Liver (tissue), 9 donors: ENCODE measurements around the gene CCDC9B. TPM values are rescaled to one million over a fixed set of nuclear protein-coding genes. Genes with fewer than 3 reads are reported as not detected.

Source experiments
- DNase-seq: peaks from one replicate; pipeline ENCODE4 v3.0.0-alpha.2; 2017; ENCODE audit warnings: low spot score
- H3K27ac ChIP-seq, 2 donors: one replicate each; pipeline ENCODE4 v1.7.0; 2013; ENCODE audit warnings: inconsistent platforms in 2 of 2, low read length in 2 of 2, control low read depth in 1 of 2, low read depth in 1 of 2, mild to moderate bottlenecking in 1 of 2
- H3K27me3 ChIP-seq, 4 donors: one replicate each; pipeline versions ENCODE4 v1.6.1 to v1.7.0; 2013; ENCODE audit warnings: low read length in 3 of 4, inconsistent platforms in 1 of 4, mild to moderate bottlenecking in 1 of 4, moderate library complexity in 1 of 4; ENCODE audit not compliant: control insufficient read depth in 4 of 4, insufficient read depth in 4 of 4
- H3K36me3 ChIP-seq, 4 donors: one replicate each; pipeline versions ENCODE4 v1.6.1 to v1.7.0; 2013; ENCODE audit warnings: low read length in 3 of 4, mild to moderate bottlenecking in 3 of 4, low read depth in 1 of 4, moderate library complexity in 1 of 4; ENCODE audit not compliant: control insufficient read depth in 4 of 4, insufficient read depth in 3 of 4
- H3K4me1 ChIP-seq, 4 donors: one replicate each; pipeline versions ENCODE4 v1.6.1 to v1.7.0; 2013; ENCODE audit warnings: low read length in 3 of 4, mild to moderate bottlenecking in 3 of 4, moderate library complexity in 1 of 4; ENCODE audit not compliant: control insufficient read depth in 4 of 4, insufficient read depth in 4 of 4
- H3K4me3 ChIP-seq, 3 donors: one replicate each; pipeline versions ENCODE4 v1.6.1 to v1.7.0; 2013; ENCODE audit warnings: low read length in 3 of 3, control low read depth in 1 of 3, low read depth in 1 of 3, mild to moderate bottlenecking in 1 of 3
- H3K9ac ChIP-seq, 2 donors: one replicate each; pipeline ENCODE4 v1.7.0; 2013; ENCODE audit warnings: low read length in 2 of 2, mild to moderate bottlenecking in 2 of 2, moderate library complexity in 2 of 2, control low read depth in 1 of 2, low read depth in 1 of 2
- H3K9me3 ChIP-seq, 4 donors: one replicate each; pipeline versions ENCODE4 v1.6.1 to v1.7.0; 2013; ENCODE audit warnings: low read length in 3 of 4; ENCODE audit not compliant: control insufficient read depth in 4 of 4
- EGR1 ChIP-seq, 2 donors: IDR thresholded peaks; 2 replicates each; pipeline ENCODE4 v1.6.1; 2016 to 2018; ENCODE audit warnings: antibody characterized with exemption in 2 of 2, low read depth in 2 of 2
- FOXA1 ChIP-seq: IDR thresholded peaks from 2 replicates; pipeline ENCODE4 v1.6.1; 2016; ENCODE audit warnings: antibody characterized with exemption
- FOXA2 ChIP-seq: IDR thresholded peaks from 2 replicates; pipeline ENCODE4 v1.6.1; 2016; ENCODE audit warnings: antibody characterized with exemption
- GABPA ChIP-seq, 2 donors: IDR thresholded peaks in 1 of 2; conservative IDR thresholded peaks in 1 of 2; 2 replicates each; pipeline ENCODE4 v1.6.1; 2016; ENCODE audit warnings: antibody characterized with exemption in 2 of 2, mild to moderate bottlenecking in 1 of 2, moderate library complexity in 1 of 2
- HNF4A ChIP-seq, 2 donors: conservative IDR thresholded peaks; 2 replicates each; pipeline ENCODE4 v1.6.1; 2016; ENCODE audit warnings: antibody characterized with exemption in 2 of 2, mild to moderate bottlenecking in 2 of 2
- HNF4G ChIP-seq: IDR thresholded peaks from 2 replicates; pipeline ENCODE4 v1.6.1; 2016; ENCODE audit warnings: antibody characterized with exemption
- JUND ChIP-seq, 2 donors: IDR thresholded peaks; 2 replicates each; pipeline ENCODE4 v1.6.1; 2016; ENCODE audit warnings: antibody characterized with exemption in 2 of 2
- NR2F2 ChIP-seq: IDR thresholded peaks from 2 replicates; pipeline ENCODE4 v1.6.1; 2016; ENCODE audit warnings: antibody characterized with exemption
- RXRA ChIP-seq, 2 donors: IDR thresholded peaks; 2 replicates each; pipeline ENCODE4 v1.6.1; 2017 to 2018; ENCODE audit warnings: antibody characterized with exemption in 2 of 2, mild to moderate bottlenecking in 1 of 2
- SP1 ChIP-seq: IDR thresholded peaks from 2 replicates; pipeline ENCODE4 v1.6.1; 2018; ENCODE audit warnings: antibody characterized with exemption, mild to moderate bottlenecking
- TAF1 ChIP-seq: conservative IDR thresholded peaks from 2 replicates; pipeline ENCODE4 v1.6.1; 2016; ENCODE audit warnings: antibody characterized with exemption, mild to moderate bottlenecking
- YY1 ChIP-seq: IDR thresholded peaks from 2 replicates; pipeline ENCODE4 v1.6.1; 2016; ENCODE audit warnings: antibody characterized with exemption, mild to moderate bottlenecking
- WGBS: extraction: QIAGEN DNeasy Blood & Tissue Kit; methylation state at CpG from one replicate; pipeline ENCODE4 v1.1.7; 2013; 5-methylcytosine and 5-hydroxymethylcytosine counted together
- polyA plus RNA-seq, 2 donors: library from polyadenylated mRNA; stranded (reverse) in 1 of 2; unstranded in 1 of 2; fragments of 200-250 nt in 1 of 2; fragments of >200 nt in 1 of 2; fragmentation: Nextera tagmentation in 1 of 2; extraction: Ambion mirVana in 1 of 2; gene quantifications; one replicate each; pipeline versions ENCODE4 v1.2.1 to v1.2.3, GENCODE V29; 2013 to 2015
- total RNA-seq, 2 donors: library from RNA; depleted of rRNA; stranded (reverse); fragments of >200 nt; gene quantifications; one replicate each; pipeline ENCODE4 v1.2.3, GENCODE V29; 2014
- TF ChIP-seq, protein P1 (sequence below): IDR thresholded peaks from 2 replicates; pipeline ENCODE4 v1.6.1; 2016; ENCODE audit warnings: antibody characterized with exemption
- TF ChIP-seq, protein P2 (sequence below): IDR thresholded peaks from 2 replicates; pipeline ENCODE4 v1.6.1; 2016; ENCODE audit warnings: antibody characterized with exemption
- TF ChIP-seq, protein P3 (sequence below): fragments of 150-350 bp; IDR thresholded peaks from 2 replicates; pipeline ENCODE4 v1.5.1; 2017; ENCODE audit warnings: improper control_type of control experiment, low read depth, low read length; ENCODE audit not compliant: missing input control
- TF ChIP-seq, protein P4 (sequence below): IDR thresholded peaks from 2 replicates; pipeline ENCODE4 v1.6.1; 2016; ENCODE audit warnings: antibody characterized with exemption
- TF ChIP-seq, protein P5 (sequence below): IDR thresholded peaks from 2 replicates; pipeline ENCODE4 v1.6.1; 2016; ENCODE audit warnings: antibody characterized with exemption, mild to moderate bottlenecking
- donor health status: healthy.
- donor health status: healthy.
- donor health status: healthy.
- donor health status: healthy.
- donor health status: healthy.

Gene CCDC9B
- total and polyA plus RNA-seq, 4 donors = 0.43 to 4.4 (median 0.73) TPM

DNA sequence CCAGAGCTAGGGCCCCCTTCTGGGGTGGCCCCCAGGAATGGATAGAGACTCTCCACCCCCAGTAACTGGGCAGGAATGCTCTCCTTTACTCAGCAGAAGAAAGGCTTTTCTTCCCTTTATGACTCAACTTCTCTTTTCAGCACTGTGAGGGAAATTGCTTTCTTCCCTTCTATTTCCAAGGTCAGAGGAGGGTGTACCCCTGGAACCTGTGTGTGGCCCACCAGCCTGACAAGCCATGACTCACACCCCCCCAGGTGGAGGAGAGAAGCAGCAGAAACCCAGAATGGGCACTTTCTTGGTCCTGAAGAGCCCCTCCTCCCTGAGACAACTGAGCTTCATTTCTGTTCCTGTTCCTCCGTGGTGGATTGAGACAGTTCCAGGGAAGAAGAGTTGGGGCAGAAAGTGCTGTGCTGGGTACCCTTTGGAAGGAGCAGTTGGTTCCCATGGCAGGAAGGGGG is 55.2 kb downstream of the CCDC9B start:
- Histone ChIP-seq H3K27me3 (peaks cover 0 to 5% (median 2%) of the 10 kb centered on the region in 4 donors), H3K9me3 (no peaks in the 10 kb centered on the region), H3K36me3 (no peaks in the 10 kb centered on the region), H3K4me1 (peaks cover 6 to 31% (median 18%) of the 10 kb centered on the region in 4 donors), H3K9ac (no peak overlapping the region), H3K4me3 (no peak overlapping the region), H3K27ac (no peak overlapping the region)
- 57% methylated on average over 1 of the region's 1 CpG for WGBS
- TF ChIP-seq HNF4G (no peak), YY1 (no peak), NR2F2 (no peak), FOXA2 (no peak), JUND (IDR thresholded peaks at IDR 0.05) (no peak), HNF4A (conservative IDR thresholded peaks at IDR 0.05) (no peak), GABPA (IDR thresholded peaks at IDR 0.05 in 1 of 2, conservative IDR thresholded peaks at IDR 0.05 in 1 of 2) (no peak), SP1 (no peak), FOXA1 (no peak), RXRA (IDR thresholded peaks at IDR 0.05) (no peak)
- TF ChIP-seq, protein P1, sequence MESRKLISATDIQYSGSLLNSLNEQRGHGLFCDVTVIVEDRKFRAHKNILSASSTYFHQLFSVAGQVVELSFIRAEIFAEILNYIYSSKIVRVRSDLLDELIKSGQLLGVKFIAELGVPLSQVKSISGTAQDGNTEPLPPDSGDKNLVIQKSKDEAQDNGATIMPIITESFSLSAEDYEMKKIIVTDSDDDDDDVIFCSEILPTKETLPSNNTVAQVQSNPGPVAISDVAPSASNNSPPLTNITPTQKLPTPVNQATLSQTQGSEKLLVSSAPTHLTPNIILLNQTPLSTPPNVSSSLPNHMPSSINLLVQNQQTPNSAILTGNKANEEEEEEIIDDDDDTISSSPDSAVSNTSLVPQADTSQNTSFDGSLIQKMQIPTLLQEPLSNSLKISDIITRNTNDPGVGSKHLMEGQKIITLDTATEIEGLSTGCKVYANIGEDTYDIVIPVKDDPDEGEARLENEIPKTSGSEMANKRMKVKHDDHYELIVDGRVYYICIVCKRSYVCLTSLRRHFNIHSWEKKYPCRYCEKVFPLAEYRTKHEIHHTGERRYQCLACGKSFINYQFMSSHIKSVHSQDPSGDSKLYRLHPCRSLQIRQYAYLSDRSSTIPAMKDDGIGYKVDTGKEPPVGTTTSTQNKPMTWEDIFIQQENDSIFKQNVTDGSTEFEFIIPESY = no peak
- TF ChIP-seq, protein P2, sequence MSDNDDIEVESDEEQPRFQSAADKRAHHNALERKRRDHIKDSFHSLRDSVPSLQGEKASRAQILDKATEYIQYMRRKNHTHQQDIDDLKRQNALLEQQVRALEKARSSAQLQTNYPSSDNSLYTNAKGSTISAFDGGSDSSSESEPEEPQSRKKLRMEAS = no peak
- TF ChIP-seq, protein P3, sequence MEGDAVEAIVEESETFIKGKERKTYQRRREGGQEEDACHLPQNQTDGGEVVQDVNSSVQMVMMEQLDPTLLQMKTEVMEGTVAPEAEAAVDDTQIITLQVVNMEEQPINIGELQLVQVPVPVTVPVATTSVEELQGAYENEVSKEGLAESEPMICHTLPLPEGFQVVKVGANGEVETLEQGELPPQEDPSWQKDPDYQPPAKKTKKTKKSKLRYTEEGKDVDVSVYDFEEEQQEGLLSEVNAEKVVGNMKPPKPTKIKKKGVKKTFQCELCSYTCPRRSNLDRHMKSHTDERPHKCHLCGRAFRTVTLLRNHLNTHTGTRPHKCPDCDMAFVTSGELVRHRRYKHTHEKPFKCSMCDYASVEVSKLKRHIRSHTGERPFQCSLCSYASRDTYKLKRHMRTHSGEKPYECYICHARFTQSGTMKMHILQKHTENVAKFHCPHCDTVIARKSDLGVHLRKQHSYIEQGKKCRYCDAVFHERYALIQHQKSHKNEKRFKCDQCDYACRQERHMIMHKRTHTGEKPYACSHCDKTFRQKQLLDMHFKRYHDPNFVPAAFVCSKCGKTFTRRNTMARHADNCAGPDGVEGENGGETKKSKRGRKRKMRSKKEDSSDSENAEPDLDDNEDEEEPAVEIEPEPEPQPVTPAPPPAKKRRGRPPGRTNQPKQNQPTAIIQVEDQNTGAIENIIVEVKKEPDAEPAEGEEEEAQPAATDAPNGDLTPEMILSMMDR = no peak
- TF ChIP-seq, protein P4, sequence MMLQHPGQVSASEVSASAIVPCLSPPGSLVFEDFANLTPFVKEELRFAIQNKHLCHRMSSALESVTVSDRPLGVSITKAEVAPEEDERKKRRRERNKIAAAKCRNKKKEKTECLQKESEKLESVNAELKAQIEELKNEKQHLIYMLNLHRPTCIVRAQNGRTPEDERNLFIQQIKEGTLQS = no peak
- TF ChIP-seq, protein P5, sequence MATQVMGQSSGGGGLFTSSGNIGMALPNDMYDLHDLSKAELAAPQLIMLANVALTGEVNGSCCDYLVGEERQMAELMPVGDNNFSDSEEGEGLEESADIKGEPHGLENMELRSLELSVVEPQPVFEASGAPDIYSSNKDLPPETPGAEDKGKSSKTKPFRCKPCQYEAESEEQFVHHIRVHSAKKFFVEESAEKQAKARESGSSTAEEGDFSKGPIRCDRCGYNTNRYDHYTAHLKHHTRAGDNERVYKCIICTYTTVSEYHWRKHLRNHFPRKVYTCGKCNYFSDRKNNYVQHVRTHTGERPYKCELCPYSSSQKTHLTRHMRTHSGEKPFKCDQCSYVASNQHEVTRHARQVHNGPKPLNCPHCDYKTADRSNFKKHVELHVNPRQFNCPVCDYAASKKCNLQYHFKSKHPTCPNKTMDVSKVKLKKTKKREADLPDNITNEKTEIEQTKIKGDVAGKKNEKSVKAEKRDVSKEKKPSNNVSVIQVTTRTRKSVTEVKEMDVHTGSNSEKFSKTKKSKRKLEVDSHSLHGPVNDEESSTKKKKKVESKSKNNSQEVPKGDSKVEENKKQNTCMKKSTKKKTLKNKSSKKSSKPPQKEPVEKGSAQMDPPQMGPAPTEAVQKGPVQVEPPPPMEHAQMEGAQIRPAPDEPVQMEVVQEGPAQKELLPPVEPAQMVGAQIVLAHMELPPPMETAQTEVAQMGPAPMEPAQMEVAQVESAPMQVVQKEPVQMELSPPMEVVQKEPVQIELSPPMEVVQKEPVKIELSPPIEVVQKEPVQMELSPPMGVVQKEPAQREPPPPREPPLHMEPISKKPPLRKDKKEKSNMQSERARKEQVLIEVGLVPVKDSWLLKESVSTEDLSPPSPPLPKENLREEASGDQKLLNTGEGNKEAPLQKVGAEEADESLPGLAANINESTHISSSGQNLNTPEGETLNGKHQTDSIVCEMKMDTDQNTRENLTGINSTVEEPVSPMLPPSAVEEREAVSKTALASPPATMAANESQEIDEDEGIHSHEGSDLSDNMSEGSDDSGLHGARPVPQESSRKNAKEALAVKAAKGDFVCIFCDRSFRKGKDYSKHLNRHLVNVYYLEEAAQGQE = no peak
- no peak for DNase-seq

DNA sequence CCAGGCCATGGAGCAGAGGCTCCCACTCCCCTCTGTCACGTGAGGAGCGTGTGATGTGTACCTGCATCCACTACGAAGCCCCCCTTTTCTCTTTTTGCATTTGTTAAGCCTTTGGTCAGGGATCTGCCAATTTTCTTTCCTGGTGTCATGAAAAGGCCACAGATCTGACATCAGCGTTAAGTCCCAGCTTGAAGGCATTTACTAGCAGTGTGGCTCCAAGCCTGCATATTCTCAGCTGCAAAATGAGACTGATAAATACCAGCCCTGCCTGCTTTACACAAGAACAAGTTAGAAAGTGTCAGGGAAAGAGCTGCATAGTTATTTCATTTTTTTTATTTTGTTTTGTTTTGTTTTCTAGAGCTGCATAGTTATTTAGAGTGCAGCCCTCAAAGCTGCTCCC is 55.6 kb downstream of the CCDC9B start:
- TF ChIP-seq HNF4A (conservative IDR thresholded peaks at IDR 0.05) (no peak), SP1 (no peak), TAF1 (no peak), GABPA (IDR thresholded peaks at IDR 0.05 in 1 of 2, conservative IDR thresholded peaks at IDR 0.05 in 1 of 2) (no peak), FOXA1 (no peak), EGR1 (IDR thresholded peaks at IDR 0.05; ENCODE audit: low read depth in 2 of 2) (no peak), NR2F2 (no peak)
- TF ChIP-seq, protein P2 = no peak
- TF ChIP-seq, protein P4 = no peak
- TF ChIP-seq, protein P1 = no peak
- H3K27me3 ChIP-seq = peaks cover 0 to 8% (median 2%) of the 10 kb centered on the region in 4 donors
- no peak for DNase-seq
- H3K27ac ChIP-seq = no peak overlapping the region
- WGBS = 92% methylated on average over 4 of the region's 4 CpGs
- H3K4me3 ChIP-seq = no peak overlapping the region
- peaks cover 6 to 31% (median 18%) of the 10 kb centered on the region in 4 donors for H3K4me1 ChIP-seq
- no peaks in the 10 kb centered on the region for H3K9me3 ChIP-seq
- H3K9ac ChIP-seq = no peak overlapping the region
- H3K36me3 ChIP-seq = no peaks in the 10 kb centered on the region
